Tibial artery (tissue), 4 donors: ENCODE data around the gene WDR46.
A peak's percentile ranks its signal among the peaks of the same experiment; 100 is the strongest.
"Not testable (repeated sequence)": the region's sequence is repeated elsewhere in the genome, so short reads cannot be mapped to it uniquely, and the experiment has no call there.

ENCODE experiments used
- DNase-seq, 2 donors: peaks; one replicate each; pipeline ENCODE4 v3.0.0-alpha.2; 2019
- H3K27ac ChIP-seq, 2 donors: fragments of 200-600 bp; sonication (generic) in 1 of 2; 1 replicate in 1 of 2; 2 replicates in 1 of 2; pipeline ENCODE4 v1.5.1; 2018 to 2019; ENCODE audit warnings: mild to moderate bottlenecking in 1 of 2
- H3K27me3 ChIP-seq, 2 donors: fragments of 200-600 bp; sonication (generic) in 1 of 2; one replicate each; pipeline versions ENCODE4 v1.5.1 to v1.6.0; 2016 to 2019
- H3K36me3 ChIP-seq, 3 donors: fragments of 200-600 bp; sonication (generic) in 2 of 3; one replicate each; pipeline ENCODE4 v1.5.1; 2016 to 2019; ENCODE audit warnings: mild to moderate bottlenecking in 2 of 3
- H3K4me1 ChIP-seq, 4 donors: fragments of 200-600 bp; sonication (generic) in 2 of 4; 1 replicate in 3 of 4; 2 replicates in 1 of 4; pipeline ENCODE4 v1.5.1; 2016 to 2019
- H3K4me3 ChIP-seq, 2 donors: fragments of 200-600 bp; sonication (generic) in 1 of 2; 1 replicate in 1 of 2; 2 replicates in 1 of 2; pipeline ENCODE4 v1.5.1; 2018 to 2019; ENCODE audit warnings: mild to moderate bottlenecking in 2 of 2
- H3K9me3 ChIP-seq, 3 donors: fragments of 200-600 bp; sonication (generic) in 1 of 3; one replicate each; pipeline ENCODE4 v1.5.1; 2016 to 2019
- intact Hi-C: fragments of 100-400 bp; cut with DNase I; formaldehyde crosslinking; loops from one replicate; pipeline ENCODE4 v1.15.0; 2023; ENCODE audit warnings: low total_unique reads
- TF ChIP-seq, protein P1 (sequence below), 2 experiments: fragments of 200-600 bp in 1 of 2; fragments of 450-650 bp in 1 of 2; IDR thresholded peaks; one replicate each; pipeline ENCODE4 v1.5.1; 2017 to 2019; ENCODE audit warnings: antibody characterized with exemption in 2 of 2, mild to moderate bottlenecking in 1 of 2, moderate library complexity in 1 of 2

The WDR46 gene

DNA sequence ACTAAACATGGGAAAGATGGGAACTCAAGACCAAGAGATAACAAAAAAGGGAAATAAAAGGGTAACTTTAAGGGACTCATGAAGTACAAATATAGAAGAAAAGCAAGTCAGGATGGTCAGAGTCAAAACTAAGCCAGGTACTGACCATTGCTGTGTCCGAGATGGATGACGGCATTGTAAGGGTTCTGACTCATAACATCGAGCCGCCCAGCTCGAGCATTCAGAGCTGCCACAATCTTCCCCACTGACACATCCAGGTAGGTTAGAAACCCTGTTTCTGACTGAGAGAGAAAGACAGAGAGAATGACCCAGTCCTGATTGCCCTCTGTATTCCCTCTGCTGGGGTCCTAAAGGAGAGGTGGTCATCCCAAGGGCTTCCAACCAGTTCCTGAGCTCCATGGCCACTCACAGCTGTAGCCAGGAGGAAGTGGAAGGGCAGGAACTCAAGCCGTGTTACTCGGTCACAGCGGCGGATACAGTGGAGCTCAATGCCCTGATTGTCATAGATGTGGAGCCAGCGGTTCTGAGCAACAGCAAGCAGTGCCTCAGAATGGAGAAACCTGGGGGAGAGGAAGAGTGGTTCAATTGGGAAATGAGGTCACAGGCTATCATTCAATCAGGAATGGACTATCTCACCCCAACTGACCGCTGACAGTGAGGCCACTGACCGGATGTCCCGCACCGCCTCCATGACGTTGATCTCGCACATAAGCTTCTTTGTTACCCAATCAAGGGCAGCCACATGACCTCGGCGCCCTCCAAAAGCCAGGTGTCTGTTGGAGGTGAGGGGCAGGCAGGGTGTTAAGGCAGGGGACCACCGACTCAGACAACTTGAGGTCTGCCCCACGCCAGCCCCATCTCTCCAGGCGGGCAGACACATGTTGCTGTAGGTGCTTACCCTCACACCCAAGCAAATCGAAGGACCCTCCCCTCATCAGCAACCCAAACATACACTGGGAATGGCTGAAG, 1.8 kb downstream of the WDR46 start:
- Histone ChIP-seq H3K27me3 (no peaks in the 10 kb centered on the region), H3K4me3 (no peak overlapping the region), H3K4me1 (peaks cover 4 to 25% (median 22%) of the 10 kb centered on the region in 4 donors), H3K27ac (no peak overlapping the region), H3K9me3 (no peaks in the 10 kb centered on the region), H3K36me3 (peaks cover 26 to 65% (median 53%) of the 10 kb centered on the region in 3 donors)
- intact Hi-C loops: no loop called here
- TF ChIP-seq, protein P1, sequence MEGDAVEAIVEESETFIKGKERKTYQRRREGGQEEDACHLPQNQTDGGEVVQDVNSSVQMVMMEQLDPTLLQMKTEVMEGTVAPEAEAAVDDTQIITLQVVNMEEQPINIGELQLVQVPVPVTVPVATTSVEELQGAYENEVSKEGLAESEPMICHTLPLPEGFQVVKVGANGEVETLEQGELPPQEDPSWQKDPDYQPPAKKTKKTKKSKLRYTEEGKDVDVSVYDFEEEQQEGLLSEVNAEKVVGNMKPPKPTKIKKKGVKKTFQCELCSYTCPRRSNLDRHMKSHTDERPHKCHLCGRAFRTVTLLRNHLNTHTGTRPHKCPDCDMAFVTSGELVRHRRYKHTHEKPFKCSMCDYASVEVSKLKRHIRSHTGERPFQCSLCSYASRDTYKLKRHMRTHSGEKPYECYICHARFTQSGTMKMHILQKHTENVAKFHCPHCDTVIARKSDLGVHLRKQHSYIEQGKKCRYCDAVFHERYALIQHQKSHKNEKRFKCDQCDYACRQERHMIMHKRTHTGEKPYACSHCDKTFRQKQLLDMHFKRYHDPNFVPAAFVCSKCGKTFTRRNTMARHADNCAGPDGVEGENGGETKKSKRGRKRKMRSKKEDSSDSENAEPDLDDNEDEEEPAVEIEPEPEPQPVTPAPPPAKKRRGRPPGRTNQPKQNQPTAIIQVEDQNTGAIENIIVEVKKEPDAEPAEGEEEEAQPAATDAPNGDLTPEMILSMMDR (IDR thresholded peaks at IDR 0.05): no peak
- no peak for DNase-seq

DNA sequence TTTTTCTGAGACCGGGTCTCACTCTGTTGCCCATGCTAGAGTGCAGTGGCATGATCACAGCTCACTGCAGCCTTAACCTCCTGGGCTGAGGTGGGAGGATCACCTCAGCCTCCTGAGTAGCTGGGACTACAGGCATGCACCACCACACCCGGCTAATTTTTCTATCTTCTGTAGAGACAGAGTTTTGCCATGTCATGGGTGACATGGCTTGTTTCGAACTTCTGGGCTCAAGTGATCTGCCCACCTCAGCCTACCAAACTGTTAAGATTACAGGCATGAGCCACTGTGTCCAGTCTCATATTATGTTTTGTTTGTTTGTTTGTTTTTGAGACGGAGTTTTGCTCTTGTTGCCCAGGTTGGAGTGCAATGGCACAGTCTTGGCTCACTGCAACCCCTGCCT, 3.8 kb downstream of the WDR46 start:
- H3K4me3 ChIP-seq, H3K9me3 ChIP-seq, H3K27ac ChIP-seq, DNase-seq, H3K27me3 ChIP-seq, intact Hi-C loops: not testable (repeated sequence)
- Histone ChIP-seq H3K36me3 (peaks cover 19 to 68% (median 49%) of the 10 kb centered on the region in 3 donors), H3K4me1 (peaks cover 4 to 20% (median 16%) of the 10 kb centered on the region in 4 donors)

GRCh38 chr6:33280539-33280938, 8.5 kb downstream of the WDR46 start:
- Histone ChIP-seq H3K4me1 (peaks cover 6 to 31% (median 20%) of the 10 kb centered on the region in 4 donors), H3K36me3 (peaks cover 6 to 76% (median 43%) of the 10 kb centered on the region in 3 donors), H3K4me3 (no peak overlapping the region), H3K9me3 (no peaks in the 10 kb centered on the region), H3K27ac (no peak overlapping the region), H3K27me3 (no peaks in the 10 kb centered on the region)
- TF ChIP-seq, protein P1 (IDR thresholded peaks at IDR 0.05): no peak
- intact Hi-C loops: no loop called here
- no peak for DNase-seq

DNA sequence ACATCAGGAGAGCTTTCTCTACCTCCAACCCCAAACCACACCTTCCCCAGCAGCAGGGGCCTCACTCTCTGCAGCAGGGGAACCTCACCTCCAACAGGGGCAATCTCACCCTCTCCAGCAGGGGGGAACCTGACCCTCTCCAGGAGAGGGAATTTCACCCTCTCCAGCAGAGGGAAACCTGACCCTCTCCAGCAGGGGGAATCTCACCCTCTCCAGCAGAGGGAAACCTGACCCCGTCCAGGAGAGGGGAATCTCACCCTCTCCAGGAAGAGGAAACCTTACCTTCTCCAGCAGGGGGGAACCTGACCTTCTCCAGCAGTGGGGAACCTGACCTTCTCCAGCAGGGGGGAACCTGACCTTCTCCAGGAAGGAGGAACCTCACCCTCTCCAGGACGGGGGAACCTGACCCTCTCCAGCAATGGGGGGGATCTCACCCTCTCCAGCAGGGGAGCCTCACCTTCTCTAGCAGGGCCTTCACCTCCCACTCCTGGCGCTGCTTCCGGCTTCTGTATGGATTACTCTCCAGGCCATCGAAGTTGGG, 9.0 kb downstream of the WDR46 start:
- TF ChIP-seq, protein P1 (IDR thresholded peaks at IDR 0.05): peak; percentile 11 to 13
- H3K27me3 ChIP-seq: no peaks in the 10 kb centered on the region
- H3K4me3 ChIP-seq: no peak overlapping the region
- peaks cover 11 to 76% (median 46%) of the 10 kb centered on the region in 3 donors for H3K36me3 ChIP-seq
- DNase-seq: no peak
- peaks cover 6 to 36% (median 25%) of the 10 kb centered on the region in 4 donors for H3K4me1 ChIP-seq
- no peak overlapping the region for H3K27ac ChIP-seq
- H3K9me3 ChIP-seq: no peaks in the 10 kb centered on the region
- intact Hi-C loops: no loop called here

GRCh38 chr6:33279257-33279695, 9.8 kb downstream of the WDR46 start:
- H3K36me3 ChIP-seq: peaks cover 14 to 77% (median 42%) of the 10 kb centered on the region in 3 donors
- no peaks in the 10 kb centered on the region for H3K27me3 ChIP-seq
- peaks cover 6 to 43% (median 28%) of the 10 kb centered on the region in 4 donors for H3K4me1 ChIP-seq

More at GRCh38 chr6:33279257-33279695, 9.8 kb downstream of the WDR46 start:
- no peak for DNase-seq
- Histone ChIP-seq H3K9me3 (no peaks in the 10 kb centered on the region), H3K4me3 (no peak overlapping the region), H3K27ac (no peak overlapping the region)
- TF ChIP-seq, protein P1 (IDR thresholded peaks at IDR 0.05): no peak
- intact Hi-C loops: no loop called here
